Measurements from ENCODE around the gene SLC38A1. TPM values are rescaled to one million over a fixed set of nuclear protein-coding genes. Genes with fewer than 3 reads are reported as not detected.
A peak's percentile ranks its signal among the peaks of the same experiment; 100 is the strongest.

The SLC38A1 gene
- polyA plus RNA-seq, 2 of the 4 experiments (the other 2 are of a cell fraction): 62.7 to 231 TPM

GRCh38 chr12:46217541-46218321 lies 51.1 kb downstream of the SLC38A1 start:
- ChIA-PET POLR2A (no interaction called here), CTCF (interaction anchor here (0.6 to 1.6 kb wide), 3 partner anchors 9 to 53 kb away, joined by 3 to 4 read pairs (median 3); no protein-coding TSS in a partner anchor)
- FAIRE-seq (no peak), DNase-seq (ENCODE audit: low read depth in 1 of 2, low spot score in 1 of 2) (no peak), ATAC-seq (no peak)
- no peak overlapping the region for H3K4me3 ChIP-seq
- TF ChIP-seq RNF2 (IDR thresholded peaks at IDR 0.05; ENCODE audit: borderline replicate concordance, low read depth): no peak
- no peak for TF ChIP-seq FOXS1 (CRISPR knock-in tag; IDR thresholded peaks at IDR 0.05)
- TF ChIP-seq ZFP36 (IDR thresholded peaks at IDR 0.05; ENCODE audit: borderline replicate concordance, partially characterized antibody): no peak
- TF ChIP-seq MAX (IDR thresholded peaks at IDR 0.05): no peak
- no peak overlapping the region for H3K27ac ChIP-seq
- WGBS (ENCODE audit: missing lambda C conversion rate): 91% methylated on average over 6 of the region's 6 CpGs
- H3K4me1 ChIP-seq: peaks cover 23% of the 10 kb centered on the region
- no peaks in the 10 kb centered on the region for H3K9me3 ChIP-seq
- H3K4me2 ChIP-seq: no peak overlapping the region

- ChIA-PET CTCF (interaction anchor here (0.6 to 1.2 kb wide), 4 partner anchors 12 to 90 kb away, joined by 3 to 4 read pairs (median 3); no protein-coding TSS in a partner anchor), POLR2A (interaction anchor here (1.3 kb wide), 1 partner anchor 54 kb away, joined by 3 read pairs; the partner anchor contains the start of gene SLC38A1)
- no peaks in the 10 kb centered on the region for H3K9me3 ChIP-seq
- no peak overlapping the region for H3K27ac ChIP-seq
- DNase-seq (ENCODE audit: low read depth in 1 of 2, low spot score in 1 of 2) (no peak), FAIRE-seq (no peak), ATAC-seq (0 out of 6 replicates have a peak, but pooled peaks of 1 of the 2 experiments have one; percentile 27)
- no peak overlapping the region for H3K4me3 ChIP-seq
- no peak for TF ChIP-seq HES2 (IDR thresholded peaks at IDR 0.05)
- TF ChIP-seq POLR2AphosphoS2 (conservative IDR thresholded peaks at IDR 0.05; ENCODE audit: low read length): no peak
- no peak for TF ChIP-seq EHF (CRISPR knock-in tag; IDR thresholded peaks at IDR 0.05)
- no peak for TF ChIP-seq JUN (IDR thresholded peaks at IDR 0.05)
- TF ChIP-seq HOXB13 (CRISPR knock-in tag; IDR thresholded peaks at IDR 0.05; ENCODE audit: low read depth): no peak
- TF ChIP-seq HMGXB4 (CRISPR knock-in tag; IDR thresholded peaks at IDR 0.05; ENCODE audit: borderline replicate concordance): no peak
- no peak for TF ChIP-seq KDM1A (IDR thresholded peaks at IDR 0.05; ENCODE audit: low read depth)
- no peak for TF ChIP-seq CBX2 (IDR thresholded peaks at IDR 0.05; ENCODE audit: borderline replicate concordance, low read depth)
- no peak for TF ChIP-seq BCL3 (IDR thresholded peaks at IDR 0.05)
- TF ChIP-seq RAD21 (conservative IDR thresholded peaks at IDR 0.05 in 1 of 2, IDR thresholded peaks at IDR 0.05 in 1 of 2): no peak
- TF ChIP-seq NR3C1 (IDR thresholded peaks at IDR 0.05): no peak
- no peak for TF ChIP-seq BHLHE40 (IDR thresholded peaks at IDR 0.05; ENCODE audit: low read depth, low read length)
- no peak for TF ChIP-seq CHD4 (IDR thresholded peaks at IDR 0.05; ENCODE audit: borderline replicate concordance)
- TF ChIP-seq MYC (IDR thresholded peaks at IDR 0.05; ENCODE audit: borderline replicate concordance, low read length): no peak
- H3K4me1 ChIP-seq: peaks cover 10% of the 10 kb centered on the region
- 80% methylated on average over 7 of the region's 7 CpGs for WGBS (ENCODE audit: missing lambda C conversion rate)
- H3K4me2 ChIP-seq: no peak overlapping the region
Measured at GRCh38 chr12:46214668-46215436, 54.0 kb downstream of the SLC38A1 start.
